Mesenchymal stem cell (in vitro differentiated cells and primary cell): Measurements from ENCODE around the gene FOXP1.

Source experiments
- DNase-seq: peaks from one replicate; pipeline ENCODE4 v3.0.0-alpha.2; 2013
- H2AFZ ChIP-seq: one replicate; pipeline ENCODE4 v1.6.1; 2013; ENCODE audit warnings: low read depth, mild to moderate bottlenecking, control low read depth, inconsistent platforms, low read length, moderate library complexity
- H2AK5ac ChIP-seq: 2 replicates; pipeline ENCODE4 v1.6.1; 2013; ENCODE audit warnings: low read length, moderate library complexity, mild to moderate bottlenecking, inconsistent platforms; ENCODE audit not compliant: severe bottlenecking
- H2BK120ac ChIP-seq: one replicate; pipeline ENCODE4 v1.6.1; 2013; ENCODE audit warnings: low read depth, mild to moderate bottlenecking, inconsistent platforms, low read length, moderate library complexity
- H2BK12ac ChIP-seq, 2 experiments: one replicate each; pipeline ENCODE4 v1.6.1; 2013; ENCODE audit warnings: inconsistent platforms in 2 of 2, low read length in 2 of 2, mild to moderate bottlenecking in 2 of 2, moderate library complexity in 2 of 2, control low read depth in 1 of 2
- H2BK15ac ChIP-seq: one replicate; pipeline ENCODE4 v1.6.1; 2013; ENCODE audit warnings: mild to moderate bottlenecking, low read depth, inconsistent platforms; ENCODE audit not compliant: poor library complexity, severe bottlenecking
- H2BK5ac ChIP-seq: 2 replicates; pipeline ENCODE4 v1.6.1; 2013; ENCODE audit warnings: low read depth, mild to moderate bottlenecking, low read length, control low read depth, inconsistent platforms; ENCODE audit not compliant: poor library complexity, severe bottlenecking
- H3K14ac ChIP-seq, 2 experiments: one replicate each; pipeline ENCODE4 v1.6.1; 2013; ENCODE audit warnings: inconsistent platforms in 2 of 2, low read length in 2 of 2, control low read depth in 1 of 2, mild to moderate bottlenecking in 1 of 2, moderate library complexity in 1 of 2
- H3K18ac ChIP-seq, 2 experiments: one replicate each; pipeline ENCODE4 v1.6.1; 2013; ENCODE audit warnings: inconsistent platforms in 2 of 2, low read length in 2 of 2, control low read depth in 1 of 2, low read depth in 1 of 2, mild to moderate bottlenecking in 1 of 2
- H3K23ac ChIP-seq, 2 experiments: one replicate each; pipeline ENCODE4 v1.6.1; 2013; ENCODE audit warnings: inconsistent platforms in 2 of 2, low read length in 2 of 2, mild to moderate bottlenecking in 2 of 2, moderate library complexity in 2 of 2, control low read depth in 1 of 2
- H3K27ac ChIP-seq: 2 replicates; pipeline ENCODE4 v1.5.1; 2013; ENCODE audit warnings: mild to moderate bottlenecking, moderate library complexity, low read length, control low read depth, inconsistent platforms; ENCODE audit not compliant: poor library complexity, severe bottlenecking
- H3K27me3 ChIP-seq, 2 experiments: 2 replicates each; pipeline versions ENCODE4 v1.6.1 to v1.7.0; 2013; ENCODE audit warnings: low read length in 2 of 2, mild to moderate bottlenecking in 2 of 2, moderate library complexity in 2 of 2, control low read depth in 1 of 2, inconsistent platforms in 1 of 2; ENCODE audit not compliant: control insufficient read depth in 1 of 2, insufficient read depth in 1 of 2
- H3K36me3 ChIP-seq, 2 experiments: 2 replicates each; pipeline versions ENCODE4 v1.6.1 to v1.7.0; 2013; ENCODE audit warnings: low read length in 2 of 2, control low read depth in 1 of 2, inconsistent platforms in 1 of 2, low read depth in 1 of 2, mild to moderate bottlenecking in 1 of 2; ENCODE audit not compliant: insufficient read depth in 2 of 2, control insufficient read depth in 1 of 2
- H3K4ac ChIP-seq, 2 experiments: one replicate each; pipeline ENCODE4 v1.6.1; 2013; ENCODE audit warnings: inconsistent platforms in 2 of 2, low read length in 2 of 2, mild to moderate bottlenecking in 2 of 2, moderate library complexity in 2 of 2, control low read depth in 1 of 2, low read depth in 1 of 2
- H3K4me1 ChIP-seq: 2 replicates; pipeline ENCODE4 v1.6.1; 2013; ENCODE audit warnings: low read depth, low read length, control low read depth; ENCODE audit not compliant: control insufficient read depth, insufficient read depth
- H3K4me2 ChIP-seq: 2 replicates; pipeline ENCODE4 v1.6.1; 2013; ENCODE audit warnings: low read length, mild to moderate bottlenecking, inconsistent platforms; ENCODE audit not compliant: poor library complexity, severe bottlenecking
- H3K4me3 ChIP-seq, 2 experiments: 2 replicates each; pipeline versions ENCODE4 v1.5.1 to v1.7.0; 2013; ENCODE audit warnings: low read length in 2 of 2, mild to moderate bottlenecking in 2 of 2, control low read depth in 1 of 2, low read depth in 1 of 2; ENCODE audit not compliant: insufficient read depth in 1 of 2
- H3K79me1 ChIP-seq: replicated peaks from 2 replicates; pipeline ENCODE4 v1.6.1; 2013; ENCODE audit warnings: mild to moderate bottlenecking, control low read depth, low read length, inconsistent platforms; ENCODE audit not compliant: poor library complexity, severe bottlenecking
- H3K9ac ChIP-seq: 2 replicates; pipeline ENCODE4 v1.7.0; 2013; ENCODE audit warnings: mild to moderate bottlenecking, low read length, moderate library complexity
- H3K9me3 ChIP-seq: 2 replicates; pipeline ENCODE4 v1.7.0; 2013; ENCODE audit warnings: mild to moderate bottlenecking, low read length; ENCODE audit not compliant: control insufficient read depth
- H4K8ac ChIP-seq: one replicate; pipeline ENCODE4 v1.6.1; 2013; ENCODE audit warnings: inconsistent platforms, mild to moderate bottlenecking, low read length, moderate library complexity
- H4K91ac ChIP-seq: one replicate; pipeline ENCODE4 v1.6.1; 2013; ENCODE audit warnings: mild to moderate bottlenecking, low read length, inconsistent platforms
- WGBS: methylation state at CpG from one replicate; pipeline ENCODE4 v1.1.7; 2013; ENCODE audit warnings: mixed read lengths; 5-methylcytosine and 5-hydroxymethylcytosine counted together

FOXP1 gene

DNA sequence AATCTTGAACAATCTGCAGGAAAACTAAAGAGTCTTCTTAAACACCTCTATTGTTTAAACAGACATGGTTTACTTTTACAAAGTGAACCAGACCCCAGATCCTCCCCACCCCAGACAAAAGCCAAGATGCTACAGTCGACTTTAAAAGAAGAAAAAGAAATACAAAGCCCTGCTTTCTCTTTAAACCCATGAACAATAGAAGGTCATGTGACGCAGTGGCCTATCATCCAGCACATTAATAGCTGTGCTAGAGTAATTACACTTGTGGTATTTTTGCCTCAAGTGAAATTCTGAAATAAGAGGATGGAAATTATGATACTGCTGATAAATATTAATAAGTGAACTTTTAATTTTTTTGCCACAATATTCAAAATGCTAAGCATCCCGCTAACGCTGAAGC lies 613.4 kb downstream of the FOXP1 start:
- DNase-seq: no peak
- H3K4me3 ChIP-seq: no peak overlapping the region
- H2BK120ac ChIP-seq: no peak overlapping the region
- H3K4me1 ChIP-seq: no peaks in the 10 kb centered on the region
- no peak overlapping the region for H2BK15ac ChIP-seq
- H2BK12ac ChIP-seq: no peak overlapping the region
- H3K79me1 ChIP-seq: peaks cover 31% of the 10 kb centered on the region
- 93% methylated on average over 3 of the region's 4 CpGs for WGBS
- H3K9me3 ChIP-seq: no peaks in the 10 kb centered on the region
- H3K36me3 ChIP-seq: peaks cover 22 to 97% of the 10 kb centered on the region in 2 experiments
- H3K4ac ChIP-seq: no peak overlapping the region
- H3K23ac ChIP-seq: no peak overlapping the region
- H3K18ac ChIP-seq: no peak overlapping the region
- no peak overlapping the region for H2AFZ ChIP-seq
- no peaks in the 10 kb centered on the region for H3K27me3 ChIP-seq
- H3K9ac ChIP-seq: no peak overlapping the region
- H3K14ac ChIP-seq: no peak overlapping the region
- no peak overlapping the region for H4K91ac ChIP-seq
- H4K8ac ChIP-seq: no peak overlapping the region
- no peak overlapping the region for H2BK5ac ChIP-seq
- H2AK5ac ChIP-seq: no peak overlapping the region
- H3K27ac ChIP-seq: no peak overlapping the region
- H3K4me2 ChIP-seq: no peak overlapping the region

DNA sequence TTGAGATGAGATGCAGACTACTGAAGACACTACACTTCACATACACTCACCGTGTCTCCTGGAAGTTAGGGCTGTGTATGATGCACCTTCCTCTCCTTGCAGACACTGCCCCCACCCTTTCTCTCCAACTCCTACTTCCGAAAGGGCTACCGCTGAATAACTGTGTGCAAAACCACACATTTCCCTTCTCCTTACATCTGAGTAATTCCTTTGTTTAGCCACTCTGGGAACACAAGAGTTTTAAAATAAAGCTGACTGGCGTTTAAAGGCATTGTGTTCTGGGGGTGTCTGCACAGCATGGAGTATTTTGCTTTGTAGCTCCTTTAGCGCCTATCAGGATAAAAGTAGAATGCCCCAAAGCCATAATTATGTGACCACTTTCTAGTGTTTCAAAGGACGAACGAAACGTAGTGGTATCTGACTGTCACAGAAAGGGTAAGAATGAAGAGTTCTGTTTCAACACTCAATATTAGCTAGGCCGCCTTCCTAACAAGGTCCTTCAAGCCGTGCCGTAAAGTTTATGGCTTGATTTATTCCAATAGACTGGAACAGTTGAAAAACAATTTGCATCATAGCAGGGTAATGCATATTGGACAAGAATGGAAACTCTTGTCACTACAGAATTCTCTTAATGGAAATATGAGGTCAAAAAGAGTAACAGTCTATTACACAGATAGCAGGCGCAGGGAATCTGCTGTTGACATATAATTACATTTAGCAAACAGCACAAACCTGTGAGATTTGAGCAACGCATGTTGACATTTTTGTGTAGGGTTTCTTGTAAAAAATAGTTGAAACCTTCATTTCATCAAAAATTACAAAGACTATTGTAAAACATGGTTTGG lies 619.9 kb downstream of the FOXP1 start:
- Histone ChIP-seq H3K23ac (no peak overlapping the region), H3K4ac (no peak overlapping the region), H4K8ac (no peak overlapping the region), H3K4me3 (no peak overlapping the region), H3K9ac (no peak overlapping the region), H3K14ac (no peak overlapping the region), H2AK5ac (no peak overlapping the region), H2BK15ac (no peak overlapping the region), H3K36me3 (peaks cover 29 to 93% of the 10 kb centered on the region in 2 experiments), H2BK12ac (no peak overlapping the region), H3K4me2 (no peak overlapping the region), H4K91ac (no peak overlapping the region), H2BK5ac (no peak overlapping the region), H2BK120ac (no peak overlapping the region), H3K27me3 (no peaks in the 10 kb centered on the region), H3K9me3 (no peaks in the 10 kb centered on the region), H3K4me1 (no peaks in the 10 kb centered on the region), H3K27ac (no peak overlapping the region), H3K79me1 (peaks cover 24% of the 10 kb centered on the region), H3K18ac (no peak overlapping the region), H2AFZ (no peak overlapping the region)
- DNase-seq: no peak
- 86% methylated on average over 9 of the region's 13 CpGs for WGBS

DNA sequence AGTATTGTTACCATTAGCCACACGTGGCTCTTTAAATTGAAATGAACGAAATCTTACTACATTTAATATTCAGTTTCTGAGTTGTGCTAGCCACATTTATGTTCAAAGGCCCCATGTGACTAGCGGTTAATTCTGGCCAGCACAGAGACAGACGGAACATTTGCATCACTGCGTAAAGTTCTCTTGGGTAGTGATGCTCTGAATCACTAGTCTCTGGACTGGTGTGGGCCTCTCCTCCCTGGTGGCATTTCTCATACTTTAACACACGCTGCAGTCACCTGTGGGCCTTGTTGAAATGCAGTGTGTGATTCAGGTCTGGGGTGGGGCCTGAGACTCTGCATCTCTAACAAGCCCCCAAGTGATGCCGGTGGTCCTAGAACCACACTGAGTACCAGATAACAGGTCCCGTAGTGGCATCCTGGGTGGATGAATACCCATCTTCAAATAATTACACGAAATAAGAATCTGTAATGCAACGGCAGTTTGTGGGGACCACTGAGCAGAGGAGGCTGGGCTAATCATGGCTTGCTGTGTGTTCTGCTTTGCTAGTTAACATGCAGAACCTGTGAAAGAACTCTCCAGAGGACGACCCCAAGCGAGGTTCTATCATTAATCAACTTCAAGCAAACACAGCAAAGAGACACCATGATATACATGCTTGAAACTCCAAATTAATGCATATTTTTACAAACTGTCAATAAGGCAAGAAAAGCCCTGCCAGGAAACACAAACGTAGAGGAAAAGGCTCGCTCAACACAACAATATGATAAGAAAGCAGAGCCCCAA lies 623.8 kb downstream of the FOXP1 start:
- peaks cover 26 to 86% of the 10 kb centered on the region in 2 experiments for H3K36me3 ChIP-seq
- no peak overlapping the region for H4K91ac ChIP-seq
- H3K18ac ChIP-seq: no peak overlapping the region
- H3K79me1 ChIP-seq: peaks cover 19% of the 10 kb centered on the region
- H2BK12ac ChIP-seq: no peak overlapping the region
- H3K4me1 ChIP-seq: no peaks in the 10 kb centered on the region
- H2AK5ac ChIP-seq: no peak overlapping the region
- H4K8ac ChIP-seq: no peak overlapping the region
- no peak overlapping the region for H2AFZ ChIP-seq
- DNase-seq: no peak
- no peak overlapping the region for H3K27ac ChIP-seq
- no peak overlapping the region for H3K23ac ChIP-seq
- no peak overlapping the region for H3K4me2 ChIP-seq
- H3K9me3 ChIP-seq: no peaks in the 10 kb centered on the region
- WGBS: 94% methylated on average over 14 of the region's 14 CpGs
- H2BK120ac ChIP-seq: no peak overlapping the region
- H3K9ac ChIP-seq: no peak overlapping the region
- H2BK5ac ChIP-seq: no peak overlapping the region
- H3K4ac ChIP-seq: no peak overlapping the region
- no peaks in the 10 kb centered on the region for H3K27me3 ChIP-seq
- peak overlapping the region; percentile 18 for H2BK15ac ChIP-seq
- no peak overlapping the region for H3K14ac ChIP-seq
- H3K4me3 ChIP-seq: no peak overlapping the region

DNA sequence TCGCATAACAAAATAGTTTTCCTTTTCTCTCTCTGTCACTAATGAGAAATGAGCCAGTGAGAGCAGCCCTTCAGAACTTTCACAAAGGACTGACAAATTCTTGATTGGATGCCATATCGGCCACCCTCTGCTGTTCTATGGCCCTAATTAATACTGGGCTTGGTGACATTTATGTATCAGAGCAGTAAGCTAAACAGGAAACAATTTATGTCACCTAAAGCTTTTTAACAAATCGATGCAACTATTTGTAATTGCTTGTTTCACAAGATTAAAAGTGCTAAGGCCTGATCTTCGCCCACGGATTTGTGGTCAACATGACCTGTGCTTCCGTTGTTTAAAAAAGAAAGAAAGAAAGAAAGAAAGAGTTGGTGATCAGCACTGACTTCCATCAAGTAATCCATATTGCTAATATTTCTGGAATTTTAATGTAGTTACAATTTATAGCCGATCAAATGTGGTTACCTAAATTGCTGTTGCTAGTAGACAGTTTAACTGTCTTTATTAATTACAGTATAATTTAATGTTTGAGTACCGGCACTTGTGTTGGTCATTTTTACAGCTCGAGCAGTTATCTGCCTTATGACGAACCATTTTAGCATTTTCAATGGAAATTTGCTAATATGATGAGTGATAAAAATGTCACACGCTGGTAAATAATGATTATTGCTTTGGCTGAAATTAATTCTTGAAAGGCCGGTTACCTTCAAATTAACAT lies 631.3 kb downstream of the FOXP1 start:
- H2AFZ ChIP-seq: no peak overlapping the region
- H3K4ac ChIP-seq: no peak overlapping the region
- no peak overlapping the region for H3K14ac ChIP-seq
- H4K8ac ChIP-seq: no peak overlapping the region
- DNase-seq: no peak
- peaks cover 2% of the 10 kb centered on the region for H3K79me1 ChIP-seq
- H3K9ac ChIP-seq: no peak overlapping the region
- H3K4me1 ChIP-seq: peaks cover 2% of the 10 kb centered on the region
- no peaks in the 10 kb centered on the region for H3K9me3 ChIP-seq
- H2BK120ac ChIP-seq: no peak overlapping the region
- H2BK15ac ChIP-seq: no peak overlapping the region
- H3K18ac ChIP-seq: no peak overlapping the region
- H3K4me3 ChIP-seq: no peak overlapping the region
- H2AK5ac ChIP-seq: no peak overlapping the region
- no peak overlapping the region for H3K23ac ChIP-seq
- H3K27me3 ChIP-seq: no peaks in the 10 kb centered on the region
- H2BK12ac ChIP-seq: no peak overlapping the region
- H3K4me2 ChIP-seq: no peak overlapping the region
- no peak overlapping the region for H3K27ac ChIP-seq
- no peak overlapping the region for H2BK5ac ChIP-seq
- H3K36me3 ChIP-seq: peaks cover 0 to 19% of the 10 kb centered on the region in 2 experiments
- no peak overlapping the region for H4K91ac ChIP-seq
- 93% methylated on average over 8 of the region's 12 CpGs for WGBS
